MCF 10A (cell line): ENCODE results near the gene ARHGAP4. TPM values are rescaled to one million over a fixed set of nuclear protein-coding genes. Genes with fewer than 3 reads are reported as not detected.

Experiments
- BruUV-seq: library from RNA; stranded (reverse); fragments of 400-500 nt; replicated peaks from 2 replicates; lab custom pipeline; 2021; lab: Mats Ljungman, UMichigan
- CTCF ChIA-PET: fragments of 300-600 bp; sonication (Branson Sonifier 250); formaldehyde crosslinking; extraction: SDS; loops from one replicate; lab custom pipeline; 2021; ENCODE audit warnings: antibody characterized with exemption, inconsistent platforms; lab: Yijun Ruan, JAX
- POLR2A ChIA-PET: fragments of 300-600, 350-650 bp; sonication (Branson Sonifier 250); formaldehyde crosslinking; extraction: SDS; loops from one replicate; lab custom pipeline; 2020; ENCODE audit warnings: antibody characterized with exemption, inconsistent platforms; lab: Yijun Ruan, JAX
- DNase-seq: peaks from one replicate; pipeline ENCODE4 v3.0.0-alpha.2; 2018; ENCODE audit not compliant: unreplicated experiment
- H3K27ac Mint-ChIP-seq: one replicate; pipeline ENCODE4 v1.8.0; 2022; ENCODE audit warnings: mild to moderate bottlenecking, low read depth, mixed read lengths; ENCODE audit not compliant: unreplicated experiment
- H3K27me3 Mint-ChIP-seq: one replicate; pipeline ENCODE4 v1.8.0; 2022; ENCODE audit warnings: mixed read lengths; ENCODE audit not compliant: insufficient read depth, unreplicated experiment
- H3K36me3 Mint-ChIP-seq: one replicate; pipeline ENCODE4 v1.8.0; 2022; ENCODE audit warnings: mild to moderate bottlenecking, moderate library complexity, mixed read lengths; ENCODE audit not compliant: insufficient read depth, unreplicated experiment
- H3K4me1 Mint-ChIP-seq: one replicate; pipeline ENCODE4 v1.8.0; 2022; ENCODE audit warnings: mixed read lengths; ENCODE audit not compliant: insufficient read depth, unreplicated experiment
- H3K4me3 Mint-ChIP-seq: one replicate; pipeline ENCODE4 v1.8.0; 2022; ENCODE audit warnings: mild to moderate bottlenecking, moderate library complexity, mixed read lengths; ENCODE audit not compliant: unreplicated experiment
- H3K9me3 Mint-ChIP-seq: one replicate; pipeline ENCODE4 v1.8.0; 2022; ENCODE audit warnings: mixed read lengths; ENCODE audit not compliant: unreplicated experiment
- CTCF ChIP-seq: fragments of 200-600 bp; IDR thresholded peaks from one replicate; pipeline ENCODE4 v1.8.0; 2022; ENCODE audit warnings: antibody characterized with exemption, mild to moderate bottlenecking; ENCODE audit not compliant: unreplicated experiment
- intact Hi-C: fragments of 100-400 bp; cut with micrococcal nuclease; formaldehyde crosslinking; loops from 2 replicates; pipeline ENCODE4 v1.14.1; 2022
- total RNA-seq: library from RNA; stranded (reverse); gene quantifications from 2 replicates; pipeline ENCODE4 v1.2.3, GENCODE V29; 2022

Gene ARHGAP4
- total RNA-seq, 1 experiment from 2014 or later, result 2.3 TPM

GRCh38 chrX:153906126-153906917 lies 19.7 kb downstream of the ARHGAP4 start:
- no peaks in the 10 kb centered on the region for H3K9me3 Mint-ChIP-seq
- H3K27ac Mint-ChIP-seq, result no peak overlapping the region
- ChIA-PET CTCF (interaction anchor here (1.0 to 2.6 kb wide), 2 partner anchors 16 to 40 kb away, joined by 3 to 17 read pairs; no protein-coding TSS in a partner anchor), POLR2A (no interaction called here)
- H3K36me3 Mint-ChIP-seq, result no peaks in the 10 kb centered on the region
- no peak overlapping the region for H3K4me3 Mint-ChIP-seq
- BruUV-seq, result no TSS peak
- peaks cover 9% of the 10 kb centered on the region for H3K4me1 Mint-ChIP-seq
- intact Hi-C loops, result no loop called here
- no peak for DNase-seq
- TF ChIP-seq CTCF, result no peak
- peaks cover 24% of the 10 kb centered on the region for H3K27me3 Mint-ChIP-seq

- Mint-ChIP-seq H3K4me1 (peaks cover 12% of the 10 kb centered on the region), H3K27ac (no peak overlapping the region), H3K36me3 (no peaks in the 10 kb centered on the region), H3K9me3 (no peaks in the 10 kb centered on the region), H3K27me3 (peaks cover 31% of the 10 kb centered on the region), H3K4me3 (no peak overlapping the region)
- DNase-seq, result no peak
- intact Hi-C loops, result no loop called here
- BruUV-seq, result no TSS peak
- ChIA-PET POLR2A (no interaction called here), CTCF (no interaction called here)
- TF ChIP-seq CTCF, result no peak
Measured at GRCh38 chrX:153905481-153906095, 20.5 kb downstream of the ARHGAP4 start.

DNA sequence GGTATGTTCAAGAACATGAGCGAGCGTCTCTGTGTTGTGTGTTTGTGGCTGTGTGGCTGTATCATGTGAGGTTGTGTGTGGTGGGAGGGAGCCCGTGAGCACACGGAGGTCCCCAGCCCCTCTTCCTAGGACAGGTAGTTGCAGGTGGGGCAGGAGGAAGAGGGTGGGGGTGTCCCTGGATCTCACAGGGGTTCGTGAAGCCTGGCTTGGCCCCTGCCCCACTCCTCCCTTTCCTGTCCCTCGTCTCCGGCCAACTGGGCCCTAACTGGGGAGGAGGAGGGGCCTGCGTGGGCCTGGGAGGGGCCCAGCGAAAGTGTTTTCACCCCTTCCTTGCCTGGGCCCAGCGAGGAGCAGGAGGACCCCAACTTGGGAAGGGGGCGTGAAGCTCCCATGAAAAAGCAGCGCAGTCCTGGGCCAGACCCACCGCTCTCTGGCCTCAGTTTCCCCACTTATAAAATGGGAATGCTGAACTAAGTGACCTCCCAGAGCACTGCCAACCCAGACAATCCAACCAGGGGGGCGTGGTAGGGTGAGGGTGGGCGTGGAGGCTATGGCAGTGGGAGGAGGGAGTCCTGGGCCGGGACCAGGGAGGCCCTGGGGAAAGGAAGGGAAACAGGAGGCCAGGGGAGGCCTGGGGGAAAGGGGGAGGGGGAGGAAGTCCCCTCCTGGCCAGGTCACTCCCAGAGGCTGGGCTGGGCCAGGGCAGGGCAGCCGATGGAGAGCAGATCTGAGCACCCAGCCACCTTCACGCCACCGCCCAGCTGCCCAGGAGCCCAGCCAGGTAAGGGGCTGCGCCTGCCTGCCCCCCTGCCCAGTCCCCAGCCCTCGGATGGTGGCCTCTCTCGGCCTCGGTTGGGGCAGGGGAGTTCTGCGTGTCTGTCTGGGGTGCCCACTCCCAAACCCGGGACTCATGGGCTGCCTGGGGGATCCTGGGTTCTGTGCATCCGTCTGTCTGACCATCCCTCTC lies 21.8 kb downstream of the ARHGAP4 start, which contains the start of gene AVPR2:
Gene AVPR2, plus strand, starts transcription at position 683 of the 967 bp plus-strand sequence. CDS start 473 bp downstream, outside the sequence.
- ChIA-PET CTCF (no interaction called here), POLR2A (no interaction called here)
- no peak for TF ChIP-seq CTCF
- H3K4me3 Mint-ChIP-seq, result no peak within 1 kb of the TSS
- no peaks in the 10 kb centered on the region for H3K36me3 Mint-ChIP-seq
- H3K4me1 Mint-ChIP-seq, result peaks cover 12% of the 10 kb centered on the region
- peaks cover 40% of the 10 kb centered on the region for H3K27me3 Mint-ChIP-seq
- no peak within 1 kb of the TSS for H3K27ac Mint-ChIP-seq
- no peaks in the 10 kb centered on the region for H3K9me3 Mint-ChIP-seq
- intact Hi-C loops, result no loop called here
- no TSS peak for BruUV-seq
- no peak for DNase-seq
